ENCODE results near the gene ETS1. TPM values are rescaled to one million over a fixed set of nuclear protein-coding genes. Genes with fewer than 3 reads are reported as not detected.

ETS1 gene
- total RNA-seq, 1 donor from 2014 or later: 0.54 TPM

DNA sequence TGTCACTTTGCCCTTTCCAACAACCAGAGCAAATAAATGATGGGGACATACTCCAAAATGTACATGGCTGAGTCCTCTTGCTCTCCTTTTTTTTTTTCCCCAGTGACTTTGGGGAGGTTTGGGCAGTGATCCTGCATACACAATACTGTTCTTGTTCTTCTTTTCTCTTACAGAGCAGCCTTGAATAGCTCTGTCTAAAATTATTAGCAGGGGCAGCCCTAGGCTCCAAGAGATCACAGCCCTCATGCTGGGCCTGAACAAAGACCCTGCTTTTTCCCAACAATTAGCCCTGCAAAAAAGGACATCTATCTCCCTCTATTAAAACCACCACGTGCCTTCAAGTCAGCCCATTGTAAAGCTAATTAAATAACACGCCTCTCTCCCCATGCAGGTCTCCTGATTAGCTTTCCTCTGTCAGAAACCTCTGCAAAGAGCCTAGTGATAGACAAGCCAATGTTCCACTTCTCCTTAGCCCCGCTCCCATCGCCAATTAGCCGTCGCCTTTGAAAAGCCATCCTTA lies 54.7 kb downstream of the ETS1 start:
- no peaks in the 10 kb centered on the region for H3K36me3 ChIP-seq
- H4K20me1 ChIP-seq (ENCODE audit: low read depth): peaks cover 87% of the 10 kb centered on the region
- H3K9me3 ChIP-seq (ENCODE audit: low read depth): no peaks in the 10 kb centered on the region
- peaks cover 81% of the 10 kb centered on the region for H3K27me3 Mint-ChIP-seq (ENCODE audit: insufficient read depth, low read depth)
- peak; percentile 91 for DNase-seq (ENCODE audit: low spot score)
- H3K9me3 Mint-ChIP-seq: no peaks in the 10 kb centered on the region
- peaks cover 21% of the 10 kb centered on the region for H3F3A ChIP-seq (ENCODE audit: low read depth)
- H3K4me1 ChIP-seq: peaks cover 10% of the 10 kb centered on the region
- H3K27ac Mint-ChIP-seq: peak overlapping the region; percentile 0
- peak overlapping the region; percentile 0 for H3K4me3 Mint-ChIP-seq
- H3K27me3 ChIP-seq: peaks cover 99% of the 10 kb centered on the region
- TF ChIP-seq, protein P1, sequence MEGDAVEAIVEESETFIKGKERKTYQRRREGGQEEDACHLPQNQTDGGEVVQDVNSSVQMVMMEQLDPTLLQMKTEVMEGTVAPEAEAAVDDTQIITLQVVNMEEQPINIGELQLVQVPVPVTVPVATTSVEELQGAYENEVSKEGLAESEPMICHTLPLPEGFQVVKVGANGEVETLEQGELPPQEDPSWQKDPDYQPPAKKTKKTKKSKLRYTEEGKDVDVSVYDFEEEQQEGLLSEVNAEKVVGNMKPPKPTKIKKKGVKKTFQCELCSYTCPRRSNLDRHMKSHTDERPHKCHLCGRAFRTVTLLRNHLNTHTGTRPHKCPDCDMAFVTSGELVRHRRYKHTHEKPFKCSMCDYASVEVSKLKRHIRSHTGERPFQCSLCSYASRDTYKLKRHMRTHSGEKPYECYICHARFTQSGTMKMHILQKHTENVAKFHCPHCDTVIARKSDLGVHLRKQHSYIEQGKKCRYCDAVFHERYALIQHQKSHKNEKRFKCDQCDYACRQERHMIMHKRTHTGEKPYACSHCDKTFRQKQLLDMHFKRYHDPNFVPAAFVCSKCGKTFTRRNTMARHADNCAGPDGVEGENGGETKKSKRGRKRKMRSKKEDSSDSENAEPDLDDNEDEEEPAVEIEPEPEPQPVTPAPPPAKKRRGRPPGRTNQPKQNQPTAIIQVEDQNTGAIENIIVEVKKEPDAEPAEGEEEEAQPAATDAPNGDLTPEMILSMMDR (IDR thresholded peaks at IDR 0.05): no peak
- peak; percentile 59 for TF ChIP-seq EZH2 (IDR thresholded peaks at IDR 0.05)
- TF ChIP-seq EZH2phosphoT487 (IDR thresholded peaks at IDR 0.05): peak; percentile 100
- no peak overlapping the region for H2AFZ ChIP-seq (replicated peaks)
- H3K4me1 Mint-ChIP-seq: peaks cover 29% of the 10 kb centered on the region
- H3K4me2 ChIP-seq: peak overlapping the region; percentile 33
- no peak overlapping the region for H3K27ac ChIP-seq
- H3K79me2 ChIP-seq (ENCODE audit: low read depth): no peaks in the 10 kb centered on the region
- no peak overlapping the region for H3K9ac ChIP-seq
- H3K4me3 ChIP-seq: no peak overlapping the region
- H3K36me3 Mint-ChIP-seq: no peaks in the 10 kb centered on the region

DNA sequence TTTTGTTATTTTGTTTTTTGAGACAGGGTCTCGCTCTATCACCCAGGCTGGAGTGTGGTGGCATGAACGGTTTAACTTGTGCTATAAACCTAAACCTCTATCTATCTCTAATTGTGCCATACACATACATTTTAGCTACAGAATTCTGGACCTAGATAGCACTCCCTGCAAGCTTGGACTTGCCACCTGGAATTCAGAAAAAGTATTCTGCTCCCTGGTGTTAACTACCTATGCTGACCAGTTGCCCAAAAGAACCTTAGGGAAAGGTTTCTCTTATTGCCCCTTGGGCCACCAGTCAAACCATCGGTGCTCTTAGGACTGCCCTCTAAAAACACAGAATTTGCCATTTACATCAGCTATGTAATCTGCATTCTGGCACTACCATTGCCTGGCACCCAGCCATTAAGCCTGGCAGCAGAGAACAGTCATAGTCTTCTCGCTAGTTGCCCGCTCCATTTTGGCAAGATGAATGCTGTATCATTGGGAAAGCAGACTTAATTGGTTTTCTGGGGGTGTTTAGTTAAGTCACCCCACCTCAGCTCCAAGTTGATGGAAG lies 55.3 kb downstream of the ETS1 start:
- Mint-ChIP-seq H3K27me3 (ENCODE audit: insufficient read depth, low read depth) (peaks cover 80% of the 10 kb centered on the region), H3K36me3 (no peaks in the 10 kb centered on the region), H3K4me3 (no peak overlapping the region), H3K4me1 (peaks cover 29% of the 10 kb centered on the region), H3K9me3 (no peaks in the 10 kb centered on the region), H3K27ac (no peak overlapping the region)
- Histone ChIP-seq H3K4me3 (no peak overlapping the region), H3K36me3 (no peaks in the 10 kb centered on the region), H3K9me3 (ENCODE audit: low read depth) (no peaks in the 10 kb centered on the region), H4K20me1 (ENCODE audit: low read depth) (peaks cover 87% of the 10 kb centered on the region), H3K27me3 (peaks cover 99% of the 10 kb centered on the region), H2AFZ (replicated peaks) (no peak overlapping the region), H3K27ac (no peak overlapping the region), H3K9ac (no peak overlapping the region), H3K4me1 (peaks cover 10% of the 10 kb centered on the region), H3K79me2 (ENCODE audit: low read depth) (no peaks in the 10 kb centered on the region), H3F3A (ENCODE audit: low read depth) (peaks cover 21% of the 10 kb centered on the region), H3K4me2 (no peak overlapping the region)
- no peak for DNase-seq (ENCODE audit: low spot score)
- TF ChIP-seq, protein P1 (IDR thresholded peaks at IDR 0.05): no peak
- TF ChIP-seq EZH2phosphoT487 (IDR thresholded peaks at IDR 0.05): no peak
- TF ChIP-seq EZH2 (IDR thresholded peaks at IDR 0.05): no peak

DNA sequence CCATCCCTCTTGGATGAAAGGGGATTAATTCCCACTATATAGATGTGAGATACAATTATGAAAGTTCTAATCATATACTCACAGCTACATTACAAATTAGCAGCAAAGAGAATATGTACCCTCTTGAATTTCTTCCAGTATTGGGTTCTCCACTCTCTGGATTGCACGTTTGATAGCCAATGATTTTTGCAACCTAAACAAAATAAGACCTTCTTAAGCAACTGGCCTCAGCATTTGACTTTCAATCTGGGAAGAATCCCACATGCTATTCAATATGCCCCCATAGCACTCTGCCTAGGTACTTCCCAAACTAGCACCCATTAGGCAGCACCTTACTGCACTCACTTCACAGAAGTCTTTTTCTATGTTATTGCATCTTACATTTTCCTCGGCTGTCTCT lies 55.8 kb downstream of the ETS1 start:
- H3K27me3 ChIP-seq: peaks cover 99% of the 10 kb centered on the region
- H3K36me3 Mint-ChIP-seq: no peaks in the 10 kb centered on the region
- H3F3A ChIP-seq (ENCODE audit: low read depth): peaks cover 21% of the 10 kb centered on the region
- H3K9me3 Mint-ChIP-seq: no peaks in the 10 kb centered on the region
- TF ChIP-seq EZH2 (IDR thresholded peaks at IDR 0.05): no peak
- H3K36me3 ChIP-seq: no peaks in the 10 kb centered on the region
- H2AFZ ChIP-seq (replicated peaks): no peak overlapping the region
- H3K79me2 ChIP-seq (ENCODE audit: low read depth): no peaks in the 10 kb centered on the region
- H4K20me1 ChIP-seq (ENCODE audit: low read depth): peaks cover 88% of the 10 kb centered on the region
- peaks cover 29% of the 10 kb centered on the region for H3K4me1 Mint-ChIP-seq
- no peak overlapping the region for H3K4me3 Mint-ChIP-seq
- H3K27me3 Mint-ChIP-seq (ENCODE audit: insufficient read depth, low read depth): peaks cover 82% of the 10 kb centered on the region
- H3K27ac ChIP-seq: no peak overlapping the region
- no peak overlapping the region for H3K4me3 ChIP-seq
- H3K9me3 ChIP-seq (ENCODE audit: low read depth): no peaks in the 10 kb centered on the region
- DNase-seq (ENCODE audit: low spot score): no peak
- H3K9ac ChIP-seq: no peak overlapping the region
- peaks cover 10% of the 10 kb centered on the region for H3K4me1 ChIP-seq
- no peak overlapping the region for H3K27ac Mint-ChIP-seq
- no peak overlapping the region for H3K4me2 ChIP-seq
